Prostate gland (tissue), 2 donors: ENCODE results near the gene LSM3.

Experiments used
- CTCF ChIP-seq, 4 experiments: fragments of 200-600 bp in 2 of 4; fragments of 450-650 bp in 2 of 4; sonication (generic) in 2 of 4; IDR thresholded peaks; 1 replicate in 3 of 4; 2 replicates in 1 of 4; pipeline ENCODE4 v1.5.1; 2016 to 2019; ENCODE audit warnings: antibody characterized with exemption in 4 of 4, mild to moderate bottlenecking in 2 of 4, moderate library complexity in 2 of 4
- POLR2A ChIP-seq: fragments of 450-650 bp; IDR thresholded peaks from one replicate; pipeline ENCODE4 v1.6.1; 2016; ENCODE audit warnings: antibody characterized with exemption, mild to moderate bottlenecking
- POLR2AphosphoS5 ChIP-seq: sonication (generic); formaldehyde crosslinking; IDR thresholded peaks from one replicate; pipeline ENCODE4 v1.6.1; 2017; ENCODE audit warnings: antibody characterized with exemption

GRCh38 chr3:14156201-14156600 lies 22.4 kb upstream of the LSM3 start:
- TF ChIP-seq POLR2A (no peak), CTCF (IDR thresholded peaks at IDR 0.05) (no peak), POLR2AphosphoS5 (no peak)
